OCI-M2 (cell line): ENCODE measurements around the gene ITSN2.

Experiments
- DNase-seq: peaks from one replicate; lab custom pipeline; 2025; ENCODE audit not compliant: unreplicated experiment; lab: John Stamatoyannopoulos, UW

ITSN2 gene

DNA sequence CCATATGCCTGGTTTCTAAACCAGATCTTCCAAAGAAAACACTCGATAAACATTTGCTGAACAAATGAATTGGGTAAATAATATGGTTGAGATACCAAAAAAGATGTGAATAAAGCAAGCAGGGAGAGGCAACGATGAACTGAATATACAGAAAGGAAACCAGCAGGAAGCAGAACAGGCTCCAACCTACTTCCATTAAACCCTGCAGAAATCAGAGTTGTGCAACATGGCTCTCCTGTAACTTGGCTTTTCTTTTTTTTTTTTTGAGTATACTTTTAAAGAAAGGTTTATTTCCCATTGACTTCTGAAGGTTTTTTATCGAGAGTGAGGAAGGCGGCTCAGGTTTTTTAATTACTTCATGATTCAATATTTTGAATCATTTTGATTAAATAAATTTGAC lies 23.5 kb downstream of the ITSN2 start:
- no peak for DNase-seq

DNA sequence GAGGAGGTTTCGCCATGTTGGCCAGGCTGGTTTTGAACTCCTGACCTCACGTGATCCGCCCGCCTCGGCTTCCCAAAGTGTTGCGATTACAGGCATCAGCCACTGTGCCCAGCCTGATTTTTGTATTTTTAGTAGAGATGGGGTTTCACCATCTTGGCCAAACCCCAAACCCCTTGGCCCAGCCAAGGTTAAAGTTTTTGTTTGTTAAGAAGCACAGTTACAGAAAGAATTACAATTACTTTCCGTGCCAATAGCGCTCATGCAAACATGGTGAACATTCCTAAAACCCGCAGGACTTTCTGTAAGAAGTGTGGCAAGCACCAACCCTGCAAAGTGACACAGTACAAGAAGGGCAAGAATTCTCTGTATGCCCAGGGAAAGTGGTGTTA lies 26.1 kb downstream of the ITSN2 start:
- DNase-seq, result no peak

DNA sequence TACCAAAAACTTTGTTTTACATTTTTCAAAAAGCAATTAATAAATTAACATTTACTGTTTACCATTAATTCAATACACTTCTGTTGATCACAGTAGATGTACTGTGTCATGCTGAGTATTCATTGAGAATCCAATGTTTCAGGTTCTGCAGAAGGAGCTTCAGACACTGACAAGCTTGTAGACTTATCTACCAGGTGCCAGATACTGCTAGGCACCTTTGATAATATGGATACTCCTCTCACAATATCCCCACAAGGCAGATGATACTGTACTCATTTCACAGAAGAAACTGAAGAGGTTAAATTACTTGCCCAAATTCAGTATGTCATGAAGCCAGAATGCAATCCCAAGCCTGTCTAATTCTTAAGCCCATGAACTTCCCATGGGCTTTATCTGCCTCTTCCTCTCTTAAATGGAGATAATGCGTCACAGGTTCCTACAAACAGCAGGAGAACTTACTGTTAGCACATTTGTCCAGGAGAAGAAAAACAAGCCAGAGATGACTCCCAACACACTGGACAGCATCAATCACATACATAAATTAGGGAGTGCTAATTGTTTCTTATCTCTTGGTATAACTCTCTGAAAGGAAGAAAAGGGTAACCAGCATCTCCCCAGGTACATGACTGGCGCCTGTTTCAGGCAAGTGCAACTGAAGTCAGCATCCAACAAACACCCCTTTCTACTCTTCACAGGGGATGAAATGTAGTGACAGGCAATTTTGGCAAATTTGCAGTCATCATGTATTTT lies 27.4 kb downstream of the ITSN2 start:
- no peak for DNase-seq

DNA sequence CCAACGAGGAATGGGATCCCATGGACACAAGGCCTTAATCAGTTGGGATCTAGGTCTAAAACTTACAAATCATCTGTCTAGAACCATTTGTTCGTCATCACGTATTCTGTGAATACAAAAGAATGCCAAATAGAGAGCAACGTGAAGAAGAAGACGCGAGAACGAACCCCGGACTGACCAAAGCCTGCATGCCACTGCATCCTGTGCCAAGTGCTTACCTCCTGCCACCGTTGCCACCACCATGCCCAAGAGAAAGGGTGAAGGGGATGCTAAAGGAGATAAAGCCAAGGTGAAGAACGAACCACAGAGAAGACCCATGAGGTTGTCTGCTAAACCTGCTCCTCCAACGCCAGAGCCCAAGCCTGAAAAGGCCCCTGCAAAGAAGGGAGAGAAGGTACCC lies 30.2 kb downstream of the ITSN2 start:
- DNase-seq, result no peak

DNA sequence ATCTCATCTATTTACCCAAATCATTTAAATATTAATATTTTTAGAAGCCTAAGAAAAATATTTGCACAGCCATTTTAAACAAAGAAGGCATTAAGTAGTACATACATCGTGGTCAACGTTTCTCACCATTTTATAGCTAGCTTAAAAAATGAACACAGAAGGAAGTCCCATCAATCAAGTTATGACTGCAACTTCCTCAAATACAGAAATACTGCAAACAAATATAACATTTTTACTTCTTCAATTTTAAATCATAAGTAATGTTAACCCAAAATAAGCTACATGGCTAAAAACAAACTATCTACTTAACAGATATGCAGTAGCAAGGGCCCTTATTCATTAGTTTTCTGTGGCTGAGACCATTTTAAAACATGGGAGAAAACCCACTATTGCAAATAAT lies 30.6 kb downstream of the ITSN2 start:
- DNase-seq, result no peak

DNA sequence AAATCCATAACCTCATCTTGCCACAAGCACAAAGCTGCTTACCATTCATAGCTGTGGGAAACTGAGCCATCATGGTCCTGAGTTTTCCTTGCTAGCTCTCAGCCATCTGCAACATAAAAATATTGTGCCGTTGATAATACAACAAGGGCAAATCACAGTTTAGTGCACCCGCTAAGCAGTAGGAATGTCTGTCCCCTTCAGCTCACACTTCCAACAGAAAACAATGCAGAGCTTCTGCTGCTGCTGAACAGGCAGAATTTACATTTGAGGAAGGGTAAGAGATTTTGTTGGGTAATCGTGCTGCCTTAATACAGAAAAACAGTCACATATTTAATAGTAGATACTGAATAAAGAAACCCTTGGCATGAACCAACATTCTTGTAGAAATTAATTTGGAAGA lies 32.3 kb downstream of the ITSN2 start:
- no peak for DNase-seq

DNA sequence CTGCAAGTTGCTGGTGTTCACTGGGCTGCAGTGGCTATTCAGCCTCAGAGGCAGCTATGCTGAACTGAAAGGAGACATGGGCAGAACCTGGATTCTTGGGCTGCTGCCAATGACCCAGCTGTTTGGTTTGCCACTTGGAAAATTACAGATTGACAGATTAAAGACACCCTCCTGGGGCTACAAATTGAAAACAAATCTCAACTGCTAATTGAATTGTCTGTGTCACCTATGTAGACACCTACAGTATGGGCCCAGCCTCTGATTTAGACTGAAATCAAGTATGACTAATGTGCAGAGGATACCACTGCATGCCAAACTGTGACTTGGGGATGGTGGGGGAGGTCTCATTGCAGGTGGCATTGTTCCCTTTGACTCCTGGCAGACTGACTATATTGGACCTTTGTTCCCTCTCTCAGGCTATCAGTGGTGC lies 42.8 kb downstream of the ITSN2 start:
- no peak for DNase-seq

DNA sequence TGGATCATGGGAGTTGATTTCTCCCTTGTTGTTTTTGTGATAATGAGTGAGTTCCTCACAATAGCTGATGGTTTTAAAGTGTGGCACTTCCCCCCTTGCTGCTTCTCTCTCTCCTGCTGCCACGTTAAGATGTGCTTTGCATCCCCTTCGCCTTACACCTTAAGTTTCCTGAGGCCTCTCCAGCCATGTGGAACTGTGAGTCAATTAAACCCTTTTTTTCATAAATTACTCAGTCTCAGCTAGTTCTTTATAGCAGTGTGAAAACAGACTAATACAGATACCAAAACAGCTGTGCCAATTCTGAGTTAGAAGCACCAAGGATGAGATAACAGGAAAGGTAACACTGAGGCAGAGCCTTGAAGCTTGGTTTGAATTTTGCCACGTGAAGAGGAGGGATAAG lies 44.7 kb downstream of the ITSN2 start:
- no peak for DNase-seq

DNA sequence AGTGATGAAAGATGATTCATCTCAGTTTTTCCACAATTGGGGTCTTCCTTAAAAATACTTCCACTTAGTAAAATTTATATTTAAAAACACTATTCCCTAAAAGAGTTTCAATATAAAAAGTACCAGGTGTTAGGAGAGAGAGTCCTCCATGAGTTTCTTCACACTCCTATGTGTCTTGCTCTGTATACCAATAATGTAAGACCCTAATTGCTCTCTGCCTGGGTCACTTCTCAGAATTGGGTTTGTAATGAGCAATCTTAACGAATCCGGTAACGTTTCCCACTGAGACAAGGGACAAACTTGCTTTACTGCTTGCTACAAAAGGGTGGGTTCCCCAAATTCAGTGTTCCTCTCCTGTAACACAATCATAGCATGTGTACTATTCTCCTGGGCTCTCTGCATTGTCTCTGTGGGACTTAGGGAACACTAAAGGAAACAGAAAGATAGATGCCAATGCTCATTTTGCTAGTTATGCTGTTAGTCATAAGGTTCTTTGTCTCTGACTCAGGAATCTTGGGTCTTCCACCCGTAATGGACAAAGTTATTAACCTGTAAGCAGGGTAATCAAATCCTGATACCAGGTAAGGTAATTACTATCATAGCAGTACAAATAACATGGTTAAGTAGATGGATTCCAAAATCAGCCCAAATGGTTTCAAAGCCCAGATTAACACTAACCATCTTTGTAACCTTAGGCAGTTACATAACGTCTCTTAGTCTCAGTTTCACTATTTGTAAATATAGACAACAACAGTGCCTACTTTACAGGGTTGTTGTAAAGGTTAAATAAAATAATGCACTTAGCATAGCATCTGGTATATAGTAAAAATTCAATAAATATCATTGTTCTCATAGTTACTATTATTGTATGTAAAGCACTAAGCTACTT lies 46.3 kb downstream of the ITSN2 start:
- DNase-seq, result no peak

DNA sequence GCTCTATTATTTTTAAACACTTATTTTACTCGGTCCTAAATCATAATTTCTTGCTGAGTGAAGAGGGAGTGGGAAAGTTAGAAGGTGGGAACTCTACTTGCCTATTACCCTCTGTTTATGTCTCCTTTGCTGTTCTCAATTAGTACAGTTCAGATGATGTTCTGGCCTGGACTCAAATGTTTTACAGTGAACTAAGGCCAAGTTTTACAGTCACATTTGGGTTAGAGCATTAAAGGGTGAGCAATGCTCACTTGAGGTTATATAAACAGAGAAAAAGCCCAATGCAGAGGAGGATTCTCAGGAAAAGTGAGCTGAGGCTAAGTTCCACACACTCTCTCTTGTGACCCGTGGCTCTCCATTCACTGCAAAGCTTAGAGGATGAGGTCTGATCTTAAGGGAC lies 52.4 kb downstream of the ITSN2 start:
- DNase-seq, result no peak

DNA sequence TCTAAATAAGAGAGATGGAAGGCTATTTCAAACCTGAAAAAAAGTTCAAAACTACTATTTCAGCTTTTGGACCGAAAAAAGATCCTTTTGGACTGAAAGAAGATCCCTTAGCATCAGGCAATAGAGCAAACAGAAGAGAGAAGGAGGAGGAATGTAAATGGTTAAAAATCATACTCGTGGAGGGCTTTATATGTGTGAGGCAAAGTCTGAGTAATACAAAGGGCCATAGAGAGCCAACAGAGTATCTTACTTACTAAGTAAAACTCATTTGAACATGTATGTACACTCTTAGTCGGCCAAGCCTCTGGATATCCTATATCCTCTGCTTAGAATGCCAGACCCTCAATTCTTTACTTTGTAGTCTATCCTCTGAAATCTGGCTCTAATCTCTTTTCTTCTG lies 55.7 kb downstream of the ITSN2 start:
- DNase-seq, result no peak

DNA sequence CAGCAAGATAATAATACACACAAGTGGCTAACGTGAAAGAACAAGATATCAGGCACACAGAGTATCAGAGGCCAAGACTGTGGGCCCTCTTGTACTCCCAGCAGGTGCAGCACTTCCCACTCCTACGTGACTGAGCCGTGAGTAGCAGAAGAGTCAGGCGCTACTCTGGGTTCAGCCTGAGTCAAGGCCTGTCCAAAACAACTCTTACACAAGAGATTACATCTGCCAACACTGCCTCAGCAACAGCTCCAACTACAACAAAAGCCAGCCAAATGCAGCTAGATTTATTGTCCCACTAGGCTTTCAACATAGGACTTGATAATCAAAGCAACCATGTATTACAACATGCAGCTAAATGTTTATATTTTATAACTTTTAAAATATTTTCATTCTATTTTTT lies 56.2 kb downstream of the ITSN2 start:
- no peak for DNase-seq

DNA sequence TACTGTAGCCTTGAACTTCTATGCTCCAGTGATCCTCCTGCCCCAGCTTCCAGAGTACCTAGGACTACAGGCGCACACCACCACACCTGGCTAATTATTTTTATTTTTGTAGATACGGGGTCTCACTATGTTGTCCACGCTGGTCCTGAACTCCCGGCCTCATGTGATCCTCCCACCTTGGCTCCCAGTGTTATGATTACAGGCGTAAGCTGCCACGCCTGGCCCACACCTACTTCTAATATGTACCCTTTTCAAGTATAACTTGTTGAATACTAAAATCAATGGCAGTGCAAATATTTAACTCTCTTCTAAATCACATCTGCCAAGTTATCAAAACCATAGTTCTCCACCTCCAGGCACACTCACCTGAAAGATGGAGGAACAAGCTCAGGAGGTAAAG lies 58.7 kb downstream of the ITSN2 start:
- no peak for DNase-seq

DNA sequence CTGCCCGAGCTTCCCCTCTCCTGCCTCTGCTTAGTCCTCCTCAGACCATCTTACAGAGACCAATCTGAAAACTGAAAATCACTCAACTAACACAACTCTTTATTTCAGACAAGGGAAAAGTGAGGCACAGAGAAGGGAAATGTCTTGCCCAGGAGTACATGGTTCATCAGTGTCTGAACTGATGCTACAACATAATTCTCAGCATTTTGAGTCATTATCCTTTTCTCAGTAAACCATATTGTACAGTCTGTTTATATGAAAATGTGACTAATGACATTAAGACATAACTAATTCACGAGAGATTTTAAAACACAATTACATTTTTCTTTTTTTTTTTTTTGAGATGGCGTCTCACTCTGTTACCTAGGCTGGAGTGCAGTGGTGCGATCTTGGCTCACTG lies 62.7 kb downstream of the ITSN2 start:
- DNase-seq, result no peak

DNA sequence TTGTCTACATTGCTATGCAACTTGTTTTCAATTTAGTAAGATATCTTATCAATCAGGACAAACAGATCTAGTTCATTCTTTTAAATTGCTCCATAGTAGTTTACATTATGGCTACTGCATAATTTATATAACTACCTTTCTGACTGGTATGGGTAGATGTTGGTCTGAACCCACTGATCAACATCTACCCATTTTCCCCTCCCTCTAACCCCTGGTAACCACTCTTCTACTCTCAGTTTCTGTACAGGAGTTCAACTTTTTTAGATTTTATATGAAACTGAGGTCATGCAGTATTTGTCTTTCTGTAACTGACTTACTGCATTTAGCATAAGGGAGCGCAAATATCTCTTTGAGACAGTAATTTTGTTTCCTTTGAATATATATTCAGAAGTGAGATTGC lies 73.2 kb downstream of the ITSN2 start:
- DNase-seq, result no peak

DNA sequence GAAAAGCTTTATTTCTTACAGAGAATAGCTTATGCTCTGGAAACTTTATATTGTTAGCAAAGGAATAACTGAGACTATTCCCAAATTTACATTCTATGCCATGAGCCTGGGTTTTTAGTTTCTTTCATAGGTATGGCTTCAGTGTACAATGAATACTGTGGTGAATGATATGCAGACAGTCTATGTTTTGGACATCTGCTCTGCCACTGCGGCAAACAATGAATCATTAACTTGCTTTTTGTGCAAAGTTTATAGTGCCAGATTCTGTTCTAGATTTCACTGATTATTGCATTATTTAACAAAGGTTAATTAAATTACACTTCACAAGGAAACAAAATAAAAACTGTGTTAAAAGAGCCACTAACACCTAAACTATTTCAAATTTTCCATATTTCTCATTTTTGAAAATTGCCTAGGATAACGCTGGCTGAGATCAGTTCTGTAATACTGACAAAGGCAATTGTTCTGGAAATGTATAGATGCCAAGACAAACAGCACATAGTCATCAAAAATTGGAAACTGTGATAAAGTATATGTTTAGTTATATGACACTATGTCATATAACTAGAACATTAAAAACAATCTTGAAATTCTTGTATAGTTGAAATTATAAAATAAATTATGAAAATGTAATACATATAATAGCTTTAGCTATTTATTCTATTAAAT lies 74.7 kb downstream of the ITSN2 start:
- no peak for DNase-seq

DNA sequence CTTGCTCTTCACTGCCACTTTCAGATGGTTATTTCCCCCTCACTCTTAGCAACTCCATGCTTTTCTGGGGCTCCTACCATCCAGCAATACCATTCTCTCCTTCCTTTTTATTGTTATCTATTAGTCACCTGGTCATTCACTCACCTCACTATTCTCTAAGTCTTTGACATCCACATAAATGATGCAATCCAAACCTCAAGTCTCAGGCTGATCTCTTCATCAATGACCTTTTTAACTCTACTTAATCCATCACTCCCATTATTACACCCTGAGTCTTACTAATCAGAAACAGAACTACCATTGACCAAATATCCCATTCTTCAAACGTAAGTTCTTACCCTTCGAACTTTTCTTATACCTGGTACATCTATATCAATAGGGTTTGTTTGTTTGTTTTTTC lies 79.7 kb downstream of the ITSN2 start:
- DNase-seq, result no peak

DNA sequence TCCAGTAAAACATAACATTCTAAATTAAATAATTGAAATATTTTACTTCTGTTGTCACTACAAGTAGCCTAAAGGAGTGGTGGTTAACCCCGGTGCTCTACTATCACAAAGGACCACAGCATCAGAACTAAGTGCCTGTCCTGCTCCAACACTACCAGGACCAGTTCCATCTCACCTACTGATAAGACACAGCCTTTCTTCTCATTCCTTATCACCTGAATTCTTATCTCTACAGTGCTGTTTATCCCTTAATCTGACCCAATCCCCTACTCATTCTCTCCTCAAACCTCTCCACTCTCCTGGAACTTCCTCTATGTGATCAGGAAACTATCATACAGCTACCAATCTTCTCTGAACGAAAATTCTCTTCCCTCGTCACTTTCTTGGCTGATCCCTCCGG lies 80.2 kb downstream of the ITSN2 start:
- no peak for DNase-seq

DNA sequence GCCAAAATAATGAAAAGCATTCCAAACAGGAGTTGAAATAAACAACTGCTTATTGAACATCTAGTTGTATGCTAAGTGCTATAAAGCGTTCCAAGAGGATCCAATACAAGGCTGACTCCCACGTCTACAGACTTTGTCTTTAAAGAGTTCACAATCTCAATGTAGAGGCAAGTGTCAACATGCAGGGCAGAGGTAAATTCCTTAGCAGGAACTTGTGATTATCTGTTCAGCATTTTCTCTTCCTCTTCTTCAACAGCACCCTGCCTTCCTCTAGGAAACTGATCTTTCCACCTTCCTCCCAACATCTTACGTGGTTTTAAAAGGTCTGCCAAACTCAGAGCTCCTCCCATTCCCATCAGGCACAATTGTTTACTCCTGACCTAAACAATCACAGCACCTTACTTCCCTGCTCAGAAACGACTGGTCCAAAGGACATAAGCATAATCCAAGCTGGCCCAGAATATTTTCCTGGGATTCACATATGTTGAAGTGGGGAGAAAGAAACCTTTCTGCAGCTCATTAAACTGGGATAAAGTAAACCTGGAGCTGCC lies 83.9 kb downstream of the ITSN2 start:
- no peak for DNase-seq

DNA sequence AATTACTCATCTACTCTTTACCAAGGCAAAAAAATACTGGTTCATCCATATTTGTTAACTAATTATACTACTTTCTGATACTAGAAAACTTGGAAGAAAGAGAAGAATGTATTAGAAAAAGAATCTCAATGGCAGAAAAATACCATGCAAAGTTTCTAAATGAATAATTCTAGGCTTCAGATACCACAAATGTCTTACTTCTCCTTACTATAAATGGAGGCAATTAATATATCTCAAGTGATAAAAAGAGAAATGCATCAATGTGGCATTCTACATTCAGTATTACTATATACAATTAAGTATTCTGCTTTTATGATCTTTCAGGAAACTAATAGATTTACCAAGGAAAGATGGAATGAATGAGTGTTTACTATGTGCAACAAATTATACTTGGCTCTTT lies 85.5 kb downstream of the ITSN2 start:
- DNase-seq, result no peak

DNA sequence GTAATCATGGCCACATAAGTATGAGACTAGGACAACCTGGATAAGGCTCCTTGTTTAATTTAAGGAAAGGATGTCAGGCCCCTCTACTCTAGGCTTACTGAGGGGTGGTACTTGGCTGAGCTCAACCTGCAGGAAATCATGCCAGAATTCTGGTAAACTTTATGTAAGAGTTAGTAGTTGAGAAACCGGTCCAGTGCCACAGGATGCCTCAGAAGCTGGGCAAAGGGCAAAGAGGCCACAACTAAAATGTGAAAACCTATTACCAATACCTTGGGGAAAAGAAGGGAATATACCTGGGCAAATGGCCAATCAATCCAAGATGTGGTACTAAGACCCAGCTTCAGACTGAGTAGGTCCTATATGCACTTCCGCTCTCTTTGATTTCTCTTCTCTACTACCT lies 86.7 kb downstream of the ITSN2 start:
- DNase-seq, result no peak

DNA sequence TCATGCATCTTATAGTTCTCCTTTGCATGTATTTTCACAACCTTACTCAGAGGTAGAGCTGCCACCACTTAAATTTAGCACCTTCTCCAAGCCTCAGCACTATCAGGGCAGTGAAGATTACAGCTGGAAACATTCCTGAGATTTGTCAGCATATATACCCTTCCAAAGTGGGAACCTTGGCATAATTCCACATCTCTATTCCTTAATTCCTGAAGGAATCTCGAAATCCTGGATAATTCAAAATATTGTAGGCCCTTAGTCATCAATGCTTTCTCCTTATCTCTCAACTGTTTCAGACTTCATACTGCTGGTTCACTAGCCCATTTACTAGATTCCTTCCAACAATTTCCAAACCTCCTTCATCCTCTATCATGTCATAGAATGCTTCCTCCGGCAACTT lies 87.4 kb downstream of the ITSN2 start:
- DNase-seq, result no peak
